GOT3 (cell line): Measurements from ENCODE around the gene GRAMD4.

ENCODE experiments used
- DNase-seq: peaks from one replicate; lab custom pipeline; 2025; ENCODE audit warnings: mixed read lengths; lab: John Stamatoyannopoulos, UW

Gene GRAMD4

DNA sequence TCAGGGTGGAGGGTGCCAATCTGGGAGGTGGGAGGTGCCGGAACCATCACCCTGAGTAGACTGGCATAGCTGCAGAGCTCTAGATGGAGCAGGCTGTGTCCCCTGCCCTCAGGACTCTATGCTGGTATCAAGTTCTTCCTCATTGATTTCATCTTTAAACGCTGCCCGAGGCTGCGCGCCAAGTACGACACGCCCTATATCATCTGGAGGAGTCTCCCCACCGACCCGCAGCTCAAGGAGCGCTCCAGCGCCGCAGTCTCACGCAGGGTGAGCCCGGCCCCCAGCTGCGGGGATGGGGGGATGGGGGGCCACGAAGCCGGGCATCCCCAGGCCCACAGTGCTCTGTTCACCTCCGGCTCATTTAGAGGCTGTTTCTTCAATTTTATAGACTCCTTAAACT lies 52.5 kb downstream of the GRAMD4 start:
- no peak for DNase-seq

DNA sequence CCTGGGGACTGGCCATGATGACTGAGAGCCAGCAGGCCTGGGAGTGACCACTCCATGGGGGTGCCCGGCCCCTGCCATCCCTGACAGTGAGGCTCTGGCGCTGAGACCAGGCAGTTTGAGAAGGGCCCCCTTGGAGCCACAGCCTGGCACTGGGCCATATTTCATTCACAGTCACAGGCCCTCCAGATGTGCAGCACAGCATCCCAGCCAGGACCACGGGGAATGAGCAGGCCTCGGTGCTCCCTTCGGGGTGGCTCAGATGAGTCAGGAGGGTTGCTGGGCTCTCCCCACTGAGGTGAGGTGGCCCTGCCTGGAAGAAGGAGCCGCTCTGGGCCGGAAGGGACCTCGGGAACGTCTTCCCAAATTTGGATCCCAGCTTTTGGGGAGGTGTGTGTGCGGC lies 53.0 kb downstream of the GRAMD4 start:
- DNase-seq: no peak

DNA sequence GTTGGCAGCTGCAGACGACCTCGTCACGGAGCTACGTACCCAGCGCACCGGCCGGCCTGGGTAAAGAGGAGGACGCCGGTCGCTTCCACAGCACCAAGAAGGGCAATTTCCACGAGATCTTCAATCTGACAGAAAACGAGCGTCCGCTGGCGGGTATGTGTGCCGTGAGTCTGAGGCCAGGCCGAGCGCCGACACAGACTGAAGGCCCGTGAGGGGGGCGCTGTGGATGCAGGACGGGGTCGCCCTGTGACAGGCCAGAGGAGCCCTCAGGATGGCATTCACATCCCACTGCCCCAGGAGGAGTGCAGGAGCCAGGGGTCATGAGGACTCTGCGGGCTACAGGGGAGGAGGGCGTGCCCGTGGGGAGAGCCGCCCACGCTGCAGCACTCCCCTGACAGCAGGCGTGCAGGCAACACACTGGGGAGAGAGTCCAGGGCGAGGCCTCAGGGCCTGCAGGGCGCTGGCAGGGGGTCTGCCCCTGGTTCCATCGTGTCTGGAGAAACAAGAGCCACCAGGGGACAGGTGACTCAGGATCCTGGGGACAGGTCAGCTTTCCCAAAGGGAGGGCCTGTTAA lies 53.6 kb downstream of the GRAMD4 start:
- DNase-seq: no peak

DNA sequence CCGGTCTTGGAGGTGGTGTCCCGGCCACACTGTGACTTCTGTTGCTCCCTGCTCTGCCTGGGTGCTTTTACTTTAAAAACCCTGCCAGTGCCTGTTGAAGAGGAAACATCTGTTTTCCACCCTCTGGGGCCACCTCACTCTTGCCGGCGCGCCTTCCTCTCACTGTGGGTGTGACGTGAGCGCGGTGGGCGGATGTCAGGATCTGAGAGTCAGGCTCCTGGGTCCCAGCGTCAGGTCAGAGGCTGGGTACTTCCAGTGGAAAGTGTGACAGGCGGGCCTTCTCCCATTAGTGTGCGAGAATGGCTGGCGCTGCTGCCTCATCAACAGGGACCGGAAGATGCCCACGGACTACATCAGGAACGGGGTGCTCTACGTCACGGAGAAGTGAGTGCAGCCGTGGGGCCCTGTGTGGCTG lies 54.2 kb downstream of the GRAMD4 start:
- no peak for DNase-seq

DNA sequence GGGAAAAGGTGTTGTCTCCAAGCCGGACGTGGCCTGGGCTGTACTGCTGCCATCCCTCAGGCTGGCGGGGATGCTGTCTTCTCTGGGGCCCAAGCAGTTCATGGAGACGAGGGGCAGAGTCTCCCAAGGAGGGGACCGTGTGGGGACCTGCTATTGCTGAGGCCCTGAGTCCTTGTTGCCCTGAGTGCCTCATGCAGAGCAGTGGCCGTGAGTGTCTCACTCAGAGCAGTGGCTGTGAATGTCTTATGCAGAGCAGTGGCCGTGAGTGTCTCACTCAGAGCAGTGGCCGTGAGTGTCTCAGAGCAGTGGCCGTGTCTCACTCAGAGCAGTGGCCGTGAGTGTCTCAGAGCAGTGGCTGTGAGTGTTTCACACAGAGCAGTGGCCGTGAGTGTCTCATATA lies 54.7 kb downstream of the GRAMD4 start:
- DNase-seq: no peak

DNA sequence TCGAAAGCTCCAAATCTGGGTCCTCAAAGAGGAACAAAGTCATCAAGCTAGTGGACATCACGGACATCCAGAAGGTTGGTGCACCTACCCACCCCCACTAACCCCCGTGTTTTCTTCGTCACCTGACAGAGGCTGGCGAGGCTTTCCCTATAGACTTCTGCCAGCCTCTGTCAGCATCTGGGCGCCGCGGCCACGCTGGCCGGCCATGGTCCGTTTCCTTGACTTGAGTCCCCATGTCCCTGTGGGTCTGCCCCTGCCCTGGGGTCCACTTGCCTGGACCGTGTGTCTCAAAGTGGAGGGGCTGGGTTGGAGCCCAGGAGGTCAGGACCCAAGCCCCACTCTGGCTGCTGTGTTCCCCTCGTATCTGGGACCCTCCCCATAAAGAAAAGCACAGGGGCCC lies 55.3 kb downstream of the GRAMD4 start:
- no peak for DNase-seq

DNA sequence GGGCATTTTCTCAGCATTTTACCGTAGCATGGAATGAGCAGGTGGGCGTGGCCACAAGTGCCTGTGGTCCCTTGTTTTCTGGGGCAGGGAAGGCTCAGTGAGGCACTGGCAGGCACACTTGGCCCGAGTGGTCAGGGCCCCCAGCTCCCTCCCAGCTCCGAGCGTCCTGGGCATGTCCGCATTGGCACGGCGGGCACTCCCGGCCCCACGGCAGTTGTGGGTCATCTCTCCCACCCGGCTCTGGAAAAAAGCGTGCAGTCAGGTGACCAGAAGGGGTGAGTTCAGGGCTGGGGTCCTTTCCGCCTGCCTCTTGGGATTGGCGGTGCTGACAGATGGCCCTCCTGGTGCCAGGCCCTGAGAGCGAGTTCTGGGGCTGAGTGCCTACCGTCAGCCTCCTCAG lies 55.8 kb downstream of the GRAMD4 start:
- no peak for DNase-seq

DNA sequence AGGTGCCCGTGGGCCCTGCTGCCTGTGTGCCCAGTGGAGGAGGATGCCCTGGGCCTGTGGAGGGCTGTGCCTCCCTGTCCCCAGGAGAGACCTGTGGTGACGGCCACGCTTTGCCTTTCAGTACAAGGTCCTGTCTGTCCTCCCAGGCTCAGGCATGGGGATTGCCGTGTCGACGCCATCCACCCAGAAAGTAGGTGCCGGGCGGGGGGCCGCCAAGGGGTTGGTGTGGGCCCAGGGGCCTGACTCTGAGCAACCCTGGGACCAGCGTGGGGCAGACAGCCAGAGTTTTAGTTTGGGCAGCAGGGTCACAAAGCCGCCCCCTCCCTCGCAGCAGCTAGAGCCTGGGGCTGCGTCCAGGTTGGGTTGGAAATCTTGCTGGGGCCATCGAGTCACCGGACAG lies 56.3 kb downstream of the GRAMD4 start:
- no peak for DNase-seq

DNA sequence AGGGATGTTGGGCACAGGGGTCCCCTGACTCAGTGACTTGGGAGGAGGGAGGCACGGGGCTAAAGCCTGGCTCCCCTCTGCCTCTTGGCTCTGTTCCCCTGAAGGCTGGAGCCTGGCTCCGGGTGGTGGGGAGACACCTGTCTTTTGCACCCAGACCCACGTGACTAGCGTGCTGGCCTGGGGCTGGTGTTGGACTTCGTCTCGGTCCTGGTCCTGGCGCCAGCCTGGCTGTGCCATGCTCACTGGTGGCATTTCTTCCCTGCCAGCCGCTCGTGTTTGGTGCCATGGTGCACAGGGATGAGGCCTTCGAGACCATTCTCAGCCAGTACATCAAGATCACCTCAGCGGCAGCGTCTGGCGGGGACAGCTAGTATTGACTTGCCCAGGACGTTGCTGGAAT lies 56.7 kb downstream of the GRAMD4 start:
- DNase-seq: no peak

DNA sequence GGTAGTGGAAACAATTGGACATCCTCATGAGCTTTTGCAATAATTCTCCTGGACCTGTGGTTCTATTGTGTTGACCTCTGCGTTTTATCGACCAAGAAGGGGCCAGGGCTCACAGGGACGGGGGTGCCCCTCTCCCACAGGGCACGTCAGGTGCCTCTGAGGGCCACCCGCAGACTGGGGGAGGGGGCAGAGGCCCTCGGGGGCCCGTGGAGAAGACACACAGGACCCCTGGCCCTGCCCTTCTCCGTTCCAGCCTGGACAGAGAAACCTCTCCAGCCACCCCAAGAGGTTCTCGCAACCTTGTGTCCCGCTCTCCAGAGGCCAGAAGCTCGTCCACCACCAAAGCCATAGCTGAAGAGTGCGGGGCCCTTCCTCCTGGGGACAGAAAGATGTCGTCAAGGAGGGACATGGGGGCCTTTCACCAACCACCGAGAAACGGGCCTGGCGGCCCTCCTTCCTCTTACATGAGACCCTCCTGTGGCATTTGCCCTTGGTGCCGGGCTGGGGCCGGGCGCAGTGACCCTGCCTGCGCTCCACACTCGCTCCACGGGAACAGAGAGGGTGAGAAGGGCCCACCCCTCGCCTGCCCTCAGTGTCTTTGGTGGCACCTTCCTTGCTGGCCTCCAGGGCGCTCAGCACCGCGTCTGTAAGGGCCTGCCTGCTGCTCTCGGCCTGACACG lies 57.3 kb downstream of the GRAMD4 start:
- DNase-seq: no peak

DNA sequence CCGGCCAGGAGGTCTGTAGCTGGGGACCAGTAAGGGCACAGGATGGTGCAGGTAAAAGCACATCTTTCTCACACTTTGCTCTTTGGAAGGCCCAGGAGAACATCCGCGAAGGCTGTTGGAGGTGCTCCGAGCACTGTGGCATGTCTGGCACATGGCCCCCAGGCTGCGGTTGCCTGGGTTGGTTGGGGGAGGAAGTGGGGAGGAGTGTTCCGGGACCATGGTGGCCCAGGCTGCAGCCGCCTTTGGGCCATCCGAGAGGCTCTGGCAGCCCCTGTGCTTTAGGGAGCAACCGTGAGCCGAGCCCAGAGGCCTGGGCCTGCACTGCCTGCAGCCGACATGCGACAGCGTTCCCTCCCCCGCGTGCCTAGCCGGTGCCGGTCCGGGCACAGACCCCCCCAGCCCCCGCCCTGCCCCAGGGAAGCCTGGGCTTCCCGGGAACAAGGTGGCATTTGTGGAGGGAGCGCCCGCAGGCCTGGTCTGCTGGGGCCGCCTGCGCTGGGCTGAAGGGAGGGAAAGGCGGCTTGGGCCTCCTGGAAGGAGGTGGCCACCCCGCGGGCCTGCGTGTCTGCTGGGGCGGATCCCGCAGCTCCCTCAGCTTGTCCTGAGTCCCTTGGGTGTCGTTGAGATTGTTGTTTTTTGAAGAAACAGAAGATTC lies 57.9 kb downstream of the GRAMD4 start:
- DNase-seq: no peak

DNA sequence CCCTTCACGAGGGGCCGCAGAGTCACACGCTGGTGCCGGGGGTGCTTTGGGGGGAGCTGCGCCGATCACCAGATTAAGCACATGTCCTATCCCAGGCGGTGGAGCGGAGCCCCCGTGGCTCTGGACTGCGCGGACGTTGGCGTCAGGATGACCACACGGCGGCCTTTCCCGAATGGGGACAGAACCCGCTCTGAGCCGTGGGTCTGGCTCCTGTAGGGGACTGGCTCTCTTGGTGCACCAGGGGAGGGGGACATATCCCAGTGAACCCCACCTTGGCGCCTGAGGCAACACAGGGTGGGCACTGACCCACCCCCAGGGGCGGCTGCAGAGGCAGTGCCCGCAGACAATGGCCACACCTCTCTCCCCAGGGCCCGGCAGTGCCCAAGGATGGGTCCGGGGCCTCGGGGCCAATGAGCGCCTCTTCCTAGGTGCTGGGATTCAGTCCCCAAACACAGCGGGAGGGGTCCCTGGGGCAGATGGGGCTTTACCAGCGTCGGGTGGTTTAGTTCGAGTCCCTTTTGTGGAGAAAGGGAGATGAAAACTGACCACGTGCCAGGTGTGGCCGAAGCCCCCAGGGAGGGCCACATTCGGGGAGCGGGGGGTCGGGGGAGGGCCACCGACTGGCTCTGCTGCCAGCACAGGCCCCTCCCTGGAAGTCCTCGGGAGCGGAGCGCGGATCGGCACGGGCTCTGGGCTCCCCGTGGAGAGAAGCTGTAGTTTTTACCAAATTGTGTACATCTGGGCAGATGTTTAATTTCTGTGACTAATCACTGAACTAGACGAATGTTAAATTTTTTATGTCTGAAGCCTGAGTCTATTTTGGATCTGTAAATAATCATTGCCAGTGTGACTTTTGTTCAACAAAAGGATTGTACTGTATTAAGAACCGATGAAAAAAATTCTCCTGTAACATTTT lies 58.9 kb downstream of the GRAMD4 start:
- no peak for DNase-seq

DNA sequence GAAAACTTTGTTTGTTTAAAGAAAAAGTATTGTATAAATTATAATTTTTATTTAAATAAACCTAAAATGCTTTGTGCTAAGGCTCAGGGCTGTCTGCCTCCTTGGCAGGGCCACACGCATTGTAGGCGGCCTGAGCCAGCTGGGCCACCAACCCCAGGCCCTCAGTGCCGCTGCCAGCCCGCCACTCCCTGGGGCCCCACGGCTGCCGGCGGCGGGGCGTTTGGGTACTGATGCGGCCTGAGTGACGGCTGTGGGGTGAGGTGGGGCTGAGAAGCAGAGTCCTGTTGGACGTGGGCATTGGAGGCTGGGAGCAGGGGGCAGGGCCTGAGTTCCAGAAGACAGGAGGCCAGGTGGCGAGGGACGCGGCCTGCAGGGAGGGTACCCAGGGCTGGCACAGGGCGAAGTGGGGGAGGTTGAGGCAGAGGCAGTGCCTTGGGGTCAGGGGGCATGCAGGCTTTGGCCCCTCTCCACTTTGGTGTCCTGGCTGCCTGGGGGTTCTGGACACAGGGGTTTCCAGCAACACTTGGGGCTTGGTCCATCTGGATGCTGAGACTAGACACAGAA lies 59.6 kb downstream of the GRAMD4 start:
- DNase-seq: no peak

DNA sequence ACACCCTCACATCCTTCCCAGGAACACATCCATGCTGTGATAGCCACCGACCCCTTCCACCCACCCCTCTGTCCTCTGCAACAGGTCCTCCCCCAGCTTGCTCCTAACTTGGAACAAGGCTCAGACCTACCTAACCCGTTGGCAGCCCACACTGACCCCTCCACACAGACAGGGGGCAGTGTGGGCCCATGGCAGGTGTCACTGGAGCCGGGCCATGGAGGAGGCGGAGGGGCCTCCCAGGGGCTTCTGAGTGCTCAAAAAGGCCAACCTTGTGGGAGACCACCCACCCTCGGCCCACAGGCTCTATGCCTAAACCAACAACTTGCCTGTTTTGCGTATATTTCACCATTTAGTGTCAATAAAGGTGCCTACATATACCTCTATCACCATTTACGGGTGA lies 60.8 kb downstream of the GRAMD4 start:
- no peak for DNase-seq

DNA sequence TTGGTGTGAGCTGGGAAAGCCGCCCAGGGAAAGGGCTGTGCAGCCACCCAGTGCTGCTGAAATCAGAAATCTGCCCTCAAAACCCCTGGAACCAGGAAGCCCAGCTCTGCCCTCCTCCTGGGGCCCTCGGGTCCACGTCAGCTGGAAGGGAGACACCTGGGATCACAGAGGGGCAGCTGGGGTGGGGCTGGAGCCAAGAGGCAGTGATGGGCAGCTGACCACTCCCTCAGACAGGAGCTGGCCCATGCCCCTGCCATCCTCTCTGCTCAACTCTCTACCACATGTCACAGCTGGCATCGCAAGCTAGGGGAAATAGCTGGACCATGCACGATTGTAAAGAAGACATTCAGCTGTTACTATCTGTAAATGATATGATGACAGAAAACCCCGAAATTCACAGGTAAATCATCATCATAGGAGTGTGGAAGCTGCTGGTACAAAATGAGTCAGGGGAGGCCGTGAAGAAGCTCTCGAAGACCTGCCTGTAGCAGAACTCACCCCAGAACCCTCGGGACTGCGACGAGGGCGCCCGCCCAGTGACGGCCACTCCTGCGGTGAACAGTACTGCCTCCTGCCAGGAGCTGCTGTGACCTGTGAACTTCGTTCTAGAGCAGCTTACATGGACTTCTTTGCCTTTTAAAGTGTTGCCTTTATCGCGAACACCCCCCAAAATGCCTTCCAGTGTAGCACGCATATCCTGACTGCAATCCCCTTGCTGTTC lies 62.0 kb downstream of the GRAMD4 start:
- no peak for DNase-seq

DNA sequence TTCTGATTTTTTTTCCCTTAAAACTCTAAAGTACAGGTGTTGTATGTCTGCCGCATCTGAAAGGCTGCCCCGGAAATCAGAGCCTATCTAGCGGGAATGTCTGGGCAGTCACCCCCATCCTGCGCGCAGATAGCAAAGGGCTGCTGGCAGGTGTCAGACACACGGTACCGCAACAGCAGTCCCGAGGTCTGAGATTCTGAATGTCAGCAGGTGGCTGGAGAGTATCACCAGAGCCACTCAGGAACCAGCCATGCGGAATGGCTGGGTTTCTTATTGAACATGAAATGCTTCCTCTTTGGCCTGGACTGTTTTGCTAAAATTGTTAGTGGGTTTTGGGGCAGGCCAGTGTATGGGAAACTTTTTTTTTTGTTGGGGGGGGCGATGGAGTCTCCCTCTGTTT lies 64.5 kb downstream of the GRAMD4 start:
- DNase-seq: no peak

DNA sequence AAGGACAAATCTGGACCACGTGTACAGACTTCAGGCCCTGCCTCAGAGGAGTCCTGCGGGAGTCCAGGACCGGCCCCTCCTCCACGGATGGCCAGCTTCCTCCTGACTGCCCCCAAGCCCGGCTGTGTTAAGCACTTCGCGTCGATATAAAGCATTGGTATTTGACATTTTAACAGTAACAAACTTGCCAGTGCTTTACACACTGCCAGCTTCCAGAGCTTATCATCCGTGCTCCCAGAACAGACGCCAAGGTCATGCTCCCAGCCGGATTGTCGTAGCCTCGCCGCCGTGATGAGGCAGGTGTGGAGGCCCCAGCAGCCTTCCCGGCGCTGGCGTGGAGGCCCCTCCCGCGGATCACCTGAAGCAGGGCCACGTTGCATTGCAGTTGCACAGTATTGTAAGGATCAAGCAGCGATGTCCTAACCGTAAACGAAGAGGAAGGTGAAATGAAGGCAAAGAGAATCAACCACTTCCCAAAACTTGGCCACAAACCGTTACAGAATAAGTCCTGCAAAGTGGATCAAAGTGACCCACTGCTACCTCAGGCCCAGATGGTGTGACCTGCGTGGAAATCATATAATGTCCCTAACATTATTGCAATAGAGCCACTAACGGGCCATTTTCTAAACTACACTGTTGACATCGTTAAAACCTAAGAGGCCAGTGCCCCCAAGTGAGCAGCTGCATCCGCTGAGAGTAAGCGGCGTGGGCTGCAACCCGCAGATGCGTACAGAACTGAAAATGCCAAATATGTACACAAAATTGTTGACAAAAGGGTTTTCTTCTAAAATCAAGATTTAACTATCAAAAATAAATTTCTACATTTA lies 66.2 kb downstream of the GRAMD4 start:
- DNase-seq: no peak

DNA sequence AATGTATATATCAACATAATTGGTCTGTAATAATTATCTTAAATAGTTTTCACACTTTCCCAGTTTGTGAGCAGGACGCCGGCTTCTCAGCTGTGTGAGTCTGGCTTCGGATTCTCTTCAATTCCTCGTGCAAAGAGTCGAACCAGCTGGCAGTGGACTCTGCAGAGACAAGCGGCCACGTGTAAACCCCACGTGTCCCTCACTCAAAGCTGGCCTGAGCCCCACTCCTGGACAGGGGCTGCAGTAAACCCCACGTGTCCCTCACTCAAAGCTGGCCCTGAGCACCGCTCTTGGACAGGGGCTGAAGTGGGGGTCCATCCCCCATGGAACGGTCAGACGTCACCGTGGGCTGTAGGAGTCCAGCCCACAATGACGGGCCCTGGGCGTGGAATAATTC lies 66.9 kb downstream of the GRAMD4 start:
- no peak for DNase-seq

DNA sequence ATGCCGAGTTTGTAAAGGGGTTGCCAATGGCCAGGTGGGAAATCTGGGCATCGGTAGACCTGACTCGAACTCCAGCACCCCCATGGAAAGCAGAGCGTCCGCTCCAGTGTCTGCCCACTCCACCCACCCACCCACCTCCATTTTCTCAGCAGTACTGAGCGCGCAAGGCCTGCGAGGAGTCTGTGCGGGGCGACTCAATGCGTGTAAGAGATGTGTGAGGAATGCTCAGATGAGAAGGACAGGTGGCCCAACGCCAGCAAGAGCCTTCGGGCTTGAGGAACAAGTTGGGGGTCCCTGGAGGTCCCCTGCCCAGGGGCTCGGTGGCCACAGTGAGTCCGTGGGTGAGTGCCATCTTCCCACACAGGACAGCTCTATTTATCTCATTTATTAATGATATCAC lies 67.3 kb downstream of the GRAMD4 start:
- DNase-seq: no peak

DNA sequence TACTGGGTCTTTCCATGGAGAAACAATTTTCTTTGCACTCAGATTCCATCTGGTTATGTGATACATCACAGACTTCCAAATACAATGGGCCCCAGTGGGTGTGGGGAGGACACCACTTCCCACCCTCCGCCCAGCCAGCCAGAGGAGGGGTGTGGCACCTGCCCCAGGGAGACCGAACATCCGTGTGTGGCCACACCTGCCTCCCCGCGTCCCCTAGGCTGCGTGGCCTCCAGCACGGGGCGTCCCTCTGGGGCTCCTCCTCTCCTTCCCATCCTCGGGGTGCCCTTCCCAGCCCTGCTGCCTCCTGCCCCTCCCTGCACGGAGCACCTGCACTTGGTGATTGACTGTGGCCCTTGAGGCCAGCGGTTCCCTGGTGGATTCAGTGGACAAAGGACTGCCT lies 68.8 kb downstream of the GRAMD4 start:
- no peak for DNase-seq

DNA sequence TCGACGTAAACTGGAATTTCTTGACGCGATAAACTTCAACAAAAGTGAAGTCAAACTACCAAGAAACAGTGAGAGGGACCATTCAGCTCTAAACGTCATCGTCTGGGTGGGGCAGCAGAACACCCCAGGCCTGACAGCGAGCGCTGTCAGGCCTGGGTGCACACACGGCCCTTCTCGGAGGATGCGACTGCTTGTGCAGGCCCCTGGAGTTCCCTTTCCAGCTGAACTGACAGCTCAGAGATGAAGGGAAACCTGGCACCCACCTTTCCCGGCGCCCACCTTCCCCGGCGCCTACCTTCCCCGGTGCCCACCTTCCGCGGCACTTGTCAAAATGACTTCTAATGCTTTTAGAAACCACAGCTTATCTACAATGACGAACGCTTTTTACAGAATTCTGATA lies 70.0 kb downstream of the GRAMD4 start:
- no peak for DNase-seq
